Ishikawa (cell line): ENCODE measurements around the gene FBXL17.

Experiments used
- CEBPB ChIP-seq: IDR thresholded peaks from 2 replicates; pipeline ENCODE4 v1.6.1; 2012
- CREB1 ChIP-seq: IDR thresholded peaks from 2 replicates; pipeline ENCODE4 v1.6.1; 2012; ENCODE audit warnings: low read depth
- EGR1 ChIP-seq: IDR thresholded peaks from 2 replicates; pipeline ENCODE4 v1.6.1; 2012
- EP300 ChIP-seq: IDR thresholded peaks from 2 replicates; pipeline ENCODE4 v1.6.1; 2012; ENCODE audit warnings: borderline replicate concordance
- FOXM1 ChIP-seq: IDR thresholded peaks from 2 replicates; pipeline ENCODE4 v1.6.1; 2012; ENCODE audit warnings: low read depth, borderline replicate concordance
- NFIC ChIP-seq: IDR thresholded peaks from 2 replicates; pipeline ENCODE4 v1.6.1; 2012
- RAD21 ChIP-seq: IDR thresholded peaks from 2 replicates; pipeline ENCODE4 v1.6.1; 2012; ENCODE audit warnings: low read depth
- TAF1 ChIP-seq: IDR thresholded peaks from 2 replicates; pipeline ENCODE4 v1.6.1; 2012; ENCODE audit warnings: low read depth, mild to moderate bottlenecking
- TCF12 ChIP-seq: IDR thresholded peaks from 2 replicates; pipeline ENCODE4 v1.6.1; 2012; ENCODE audit warnings: low read depth
- TEAD4 ChIP-seq: IDR thresholded peaks from 2 replicates; pipeline ENCODE4 v1.6.1; 2012
- YY1 ChIP-seq: IDR thresholded peaks from 2 replicates; pipeline ENCODE4 v1.6.1; 2012; ENCODE audit warnings: low read depth
- ZBTB7A ChIP-seq: IDR thresholded peaks from 2 replicates; pipeline ENCODE4 v1.6.1; 2012; ENCODE audit warnings: low read depth
- TF ChIP-seq, protein P1 (sequence below): IDR thresholded peaks from 2 replicates; pipeline ENCODE4 v1.6.1; 2012
- TF ChIP-seq, protein P2 (sequence below): IDR thresholded peaks from 2 replicates; pipeline ENCODE4 v1.6.1; 2012; ENCODE audit warnings: low read depth, mild to moderate bottlenecking
- TF ChIP-seq, protein P3 (sequence below): IDR thresholded peaks from 2 replicates; pipeline ENCODE4 v1.6.1; 2012

Gene FBXL17

DNA sequence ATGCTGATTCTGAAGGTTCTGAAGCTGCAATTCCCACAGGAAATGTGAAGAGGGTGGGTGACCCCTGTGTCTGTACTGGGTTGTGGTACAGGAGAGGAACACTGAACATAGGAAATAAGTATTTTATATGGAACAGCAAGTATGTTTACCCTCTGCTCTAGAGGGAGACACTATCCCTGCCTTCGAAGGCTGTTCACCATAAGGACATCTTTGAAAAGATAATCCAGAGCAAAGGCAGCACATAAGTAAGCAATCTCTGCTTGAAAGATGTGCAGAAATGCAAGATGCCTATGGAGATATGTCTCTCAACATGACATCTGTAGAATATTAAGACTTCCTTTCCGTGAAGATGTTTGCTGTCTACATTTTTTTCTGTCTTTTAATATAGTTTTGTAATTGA, 526.7 kb downstream of the FBXL17 start:
- TF ChIP-seq, protein P1, sequence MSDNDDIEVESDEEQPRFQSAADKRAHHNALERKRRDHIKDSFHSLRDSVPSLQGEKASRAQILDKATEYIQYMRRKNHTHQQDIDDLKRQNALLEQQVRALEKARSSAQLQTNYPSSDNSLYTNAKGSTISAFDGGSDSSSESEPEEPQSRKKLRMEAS = no peak
- no peak for TF ChIP-seq ZBTB7A
- TF ChIP-seq CEBPB = no peak
- no peak for TF ChIP-seq EP300
- TF ChIP-seq, protein P2, sequence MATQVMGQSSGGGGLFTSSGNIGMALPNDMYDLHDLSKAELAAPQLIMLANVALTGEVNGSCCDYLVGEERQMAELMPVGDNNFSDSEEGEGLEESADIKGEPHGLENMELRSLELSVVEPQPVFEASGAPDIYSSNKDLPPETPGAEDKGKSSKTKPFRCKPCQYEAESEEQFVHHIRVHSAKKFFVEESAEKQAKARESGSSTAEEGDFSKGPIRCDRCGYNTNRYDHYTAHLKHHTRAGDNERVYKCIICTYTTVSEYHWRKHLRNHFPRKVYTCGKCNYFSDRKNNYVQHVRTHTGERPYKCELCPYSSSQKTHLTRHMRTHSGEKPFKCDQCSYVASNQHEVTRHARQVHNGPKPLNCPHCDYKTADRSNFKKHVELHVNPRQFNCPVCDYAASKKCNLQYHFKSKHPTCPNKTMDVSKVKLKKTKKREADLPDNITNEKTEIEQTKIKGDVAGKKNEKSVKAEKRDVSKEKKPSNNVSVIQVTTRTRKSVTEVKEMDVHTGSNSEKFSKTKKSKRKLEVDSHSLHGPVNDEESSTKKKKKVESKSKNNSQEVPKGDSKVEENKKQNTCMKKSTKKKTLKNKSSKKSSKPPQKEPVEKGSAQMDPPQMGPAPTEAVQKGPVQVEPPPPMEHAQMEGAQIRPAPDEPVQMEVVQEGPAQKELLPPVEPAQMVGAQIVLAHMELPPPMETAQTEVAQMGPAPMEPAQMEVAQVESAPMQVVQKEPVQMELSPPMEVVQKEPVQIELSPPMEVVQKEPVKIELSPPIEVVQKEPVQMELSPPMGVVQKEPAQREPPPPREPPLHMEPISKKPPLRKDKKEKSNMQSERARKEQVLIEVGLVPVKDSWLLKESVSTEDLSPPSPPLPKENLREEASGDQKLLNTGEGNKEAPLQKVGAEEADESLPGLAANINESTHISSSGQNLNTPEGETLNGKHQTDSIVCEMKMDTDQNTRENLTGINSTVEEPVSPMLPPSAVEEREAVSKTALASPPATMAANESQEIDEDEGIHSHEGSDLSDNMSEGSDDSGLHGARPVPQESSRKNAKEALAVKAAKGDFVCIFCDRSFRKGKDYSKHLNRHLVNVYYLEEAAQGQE = no peak

DNA sequence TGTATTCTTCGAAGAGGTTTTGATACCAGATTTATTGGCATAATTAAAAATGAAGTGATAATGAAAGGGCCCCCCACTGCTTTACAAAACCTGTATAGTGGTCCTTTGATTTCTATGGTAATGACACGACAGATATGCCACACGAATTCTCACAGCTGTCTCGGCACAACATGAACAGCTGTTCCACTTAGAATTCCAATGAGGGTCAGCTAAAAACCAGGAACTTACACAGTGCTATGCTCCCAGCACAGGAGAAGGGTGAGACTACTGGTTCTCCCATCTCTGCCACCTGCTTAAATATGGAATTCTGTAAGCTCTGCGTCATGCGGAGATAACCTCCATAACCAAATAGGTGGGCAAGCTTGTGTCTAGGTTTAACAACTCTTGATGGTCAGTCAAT, 528.2 kb downstream of the FBXL17 start:
- no peak for TF ChIP-seq CREB1
- no peak for TF ChIP-seq CEBPB
- TF ChIP-seq EP300 = no peak
- TF ChIP-seq TEAD4 = no peak
- TF ChIP-seq, protein P2 = no peak
- no peak for TF ChIP-seq RAD21
- no peak for TF ChIP-seq EGR1
- TF ChIP-seq TCF12 = no peak
- no peak for TF ChIP-seq TAF1
- no peak for TF ChIP-seq FOXM1
- TF ChIP-seq NFIC = no peak
- no peak for TF ChIP-seq YY1
- TF ChIP-seq, protein P1 = no peak
- no peak for TF ChIP-seq ZBTB7A
- TF ChIP-seq, protein P3, sequence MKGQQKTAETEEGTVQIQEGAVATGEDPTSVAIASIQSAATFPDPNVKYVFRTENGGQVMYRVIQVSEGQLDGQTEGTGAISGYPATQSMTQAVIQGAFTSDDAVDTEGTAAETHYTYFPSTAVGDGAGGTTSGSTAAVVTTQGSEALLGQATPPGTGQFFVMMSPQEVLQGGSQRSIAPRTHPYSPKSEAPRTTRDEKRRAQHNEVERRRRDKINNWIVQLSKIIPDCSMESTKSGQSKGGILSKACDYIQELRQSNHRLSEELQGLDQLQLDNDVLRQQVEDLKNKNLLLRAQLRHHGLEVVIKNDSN = no peak

DNA sequence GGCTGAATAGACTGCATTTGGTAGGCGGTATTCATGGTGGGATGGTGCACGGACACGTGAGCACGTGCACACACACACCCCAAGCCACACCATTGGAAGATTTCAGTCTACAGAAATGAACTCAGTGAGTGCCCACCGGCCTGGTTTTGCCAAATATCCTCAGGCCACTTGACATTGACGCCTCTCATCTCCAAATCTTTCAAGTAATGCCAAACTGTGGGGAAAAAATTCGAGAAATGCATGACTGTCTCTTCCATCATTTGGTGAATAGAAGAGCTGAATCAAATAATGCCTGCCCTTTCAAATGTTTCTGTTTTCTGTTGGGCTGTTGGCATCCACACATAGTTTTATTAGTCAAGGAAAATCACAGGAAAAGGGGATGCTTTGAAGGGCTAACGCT, 528.9 kb downstream of the FBXL17 start:
- TF ChIP-seq YY1 (no peak), TCF12 (no peak), TEAD4 (no peak), CREB1 (no peak)
- TF ChIP-seq, protein P2 = no peak

DNA sequence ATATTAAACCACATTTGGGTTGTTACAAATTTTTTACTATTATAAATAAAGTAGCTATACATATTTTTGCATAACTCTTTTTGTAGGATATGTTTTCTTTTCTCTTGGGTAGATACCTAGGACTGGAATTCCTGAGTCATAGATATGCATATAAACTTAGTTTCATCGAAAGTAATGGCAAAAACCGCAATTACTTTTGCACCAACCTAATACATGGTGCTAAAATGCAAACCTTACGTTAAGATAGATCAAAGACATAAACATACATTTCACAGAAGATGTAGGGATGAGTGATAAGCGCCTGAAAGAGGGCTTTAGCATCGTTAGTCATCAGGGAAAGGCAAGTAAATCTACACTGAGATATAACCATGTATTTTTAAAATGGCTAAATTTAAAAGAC, 532.8 kb downstream of the FBXL17 start:
- TF ChIP-seq CEBPB = no peak
- no peak for TF ChIP-seq TAF1
- no peak for TF ChIP-seq TCF12
- no peak for TF ChIP-seq RAD21
- TF ChIP-seq CREB1 = no peak
- TF ChIP-seq YY1 = no peak
- no peak for TF ChIP-seq TEAD4

DNA sequence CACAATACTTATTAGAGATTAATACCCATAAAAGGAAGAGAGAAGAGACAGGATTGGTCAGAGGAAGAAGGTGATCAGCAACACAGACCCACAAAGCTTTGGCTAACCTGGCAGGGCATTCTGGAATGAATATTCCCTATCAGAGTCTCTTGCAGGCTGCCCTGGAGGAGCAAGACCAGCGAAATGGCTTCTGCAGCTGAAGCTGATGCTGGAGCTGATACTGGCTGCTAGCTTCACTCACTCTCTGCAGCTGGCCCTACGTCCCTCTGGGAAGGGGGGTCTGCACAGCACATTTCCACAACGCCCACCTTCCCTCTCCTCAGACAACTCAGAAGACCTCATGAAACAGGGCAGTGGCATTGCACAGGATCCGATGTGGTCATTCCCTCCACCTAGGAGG, 541.3 kb downstream of the FBXL17 start:
- TF ChIP-seq EP300 = no peak
- TF ChIP-seq TEAD4 = no peak
- TF ChIP-seq FOXM1 = no peak

DNA sequence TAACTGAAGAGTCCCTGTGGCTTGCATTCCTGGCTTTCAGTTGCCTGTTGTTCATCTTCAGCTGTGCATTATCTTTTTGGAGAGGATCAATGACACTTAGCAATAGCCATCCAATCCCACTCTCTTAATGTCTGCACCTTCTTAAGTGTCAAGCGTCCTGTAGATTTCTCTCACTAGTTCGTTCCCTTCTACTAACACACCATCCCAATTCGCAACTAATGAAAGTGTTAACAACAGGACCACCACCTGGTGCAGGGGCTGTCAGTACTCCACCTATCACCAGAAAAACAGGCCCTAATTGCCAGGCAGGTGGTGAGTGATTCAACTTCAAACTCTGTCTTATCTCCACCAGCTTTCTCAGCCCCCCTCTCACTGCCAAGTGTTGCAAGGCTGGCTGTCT, 541.7 kb downstream of the FBXL17 start:
- TF ChIP-seq RAD21 = no peak
- TF ChIP-seq TEAD4 = no peak
- no peak for TF ChIP-seq EP300
- TF ChIP-seq, protein P2 = no peak
- no peak for TF ChIP-seq YY1
- no peak for TF ChIP-seq FOXM1
- TF ChIP-seq TCF12 = no peak
- TF ChIP-seq ZBTB7A = no peak
- no peak for TF ChIP-seq TAF1
- no peak for TF ChIP-seq CREB1
- TF ChIP-seq CEBPB = no peak
- TF ChIP-seq, protein P3 = no peak
- no peak for TF ChIP-seq NFIC
- TF ChIP-seq EGR1 = no peak
- TF ChIP-seq, protein P1 = no peak
